Raji (cell line): ENCODE results near the gene MMP24.

Source experiments
- POLR2A ChIP-seq: IDR thresholded peaks from 2 replicates; pipeline ENCODE4 v1.6.1; 2011; ENCODE audit warnings: low read depth, low read length, control low read depth; ENCODE audit not compliant: insufficient read depth

Gene MMP24

DNA sequence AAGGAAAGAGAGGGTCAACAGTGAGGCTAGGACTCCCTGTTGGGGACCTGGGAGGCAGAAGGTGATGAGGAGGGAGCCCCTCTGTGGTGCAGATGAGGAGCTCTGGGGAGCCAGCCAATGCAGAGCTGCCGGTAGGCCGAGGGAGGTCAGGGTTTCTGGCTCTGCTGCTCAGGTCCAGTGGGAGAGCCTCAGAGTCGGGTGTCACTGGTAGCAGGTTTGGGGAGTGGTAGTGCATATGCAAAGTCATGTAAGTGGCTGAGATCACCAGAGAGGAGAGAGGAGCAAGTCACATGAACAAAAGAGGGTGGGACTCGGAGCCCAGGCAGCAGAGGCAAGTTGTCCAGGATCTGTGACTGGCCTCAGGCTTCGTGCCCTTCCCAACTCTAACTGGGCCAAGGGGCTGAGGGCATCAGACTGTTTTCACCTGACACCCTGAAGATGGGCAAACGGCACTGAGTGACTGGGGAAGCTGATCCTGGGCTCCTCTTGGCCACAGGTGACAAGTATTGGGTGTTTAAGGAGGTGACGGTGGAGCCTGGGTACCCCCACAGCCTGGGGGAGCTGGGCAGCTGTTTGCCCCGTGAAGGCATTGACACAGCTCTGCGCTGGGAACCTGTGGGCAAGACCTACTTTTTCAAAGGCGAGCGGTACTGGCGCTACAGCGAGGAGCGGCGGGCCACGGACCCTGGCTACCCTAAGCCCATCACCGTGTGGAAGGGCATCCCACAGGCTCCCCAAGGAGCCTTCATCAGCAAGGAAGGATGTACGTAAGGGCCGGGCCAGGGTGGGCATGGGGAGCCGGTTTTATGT, 44.8 kb downstream of the MMP24 start:
- no peak for TF ChIP-seq POLR2A

DNA sequence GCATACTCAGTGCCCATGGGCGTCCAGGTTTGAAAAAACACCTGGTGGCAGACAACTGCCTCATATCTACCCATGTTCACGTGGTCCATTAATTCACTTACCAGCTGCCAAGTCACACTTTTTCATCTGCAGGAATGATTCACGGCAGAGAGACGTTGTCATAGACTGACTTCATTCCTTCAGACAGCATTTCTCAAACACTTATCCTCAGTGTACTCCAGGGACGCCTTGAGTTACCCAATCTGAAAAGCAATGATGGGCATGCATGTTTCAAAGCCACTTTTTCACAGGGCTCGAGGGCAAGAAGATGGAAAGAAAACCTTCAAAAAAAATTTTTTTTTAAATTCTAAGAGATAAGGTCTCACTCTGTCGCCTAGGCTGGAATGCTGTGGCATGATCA, 45.4 kb downstream of the MMP24 start:
- no peak for TF ChIP-seq POLR2A

DNA sequence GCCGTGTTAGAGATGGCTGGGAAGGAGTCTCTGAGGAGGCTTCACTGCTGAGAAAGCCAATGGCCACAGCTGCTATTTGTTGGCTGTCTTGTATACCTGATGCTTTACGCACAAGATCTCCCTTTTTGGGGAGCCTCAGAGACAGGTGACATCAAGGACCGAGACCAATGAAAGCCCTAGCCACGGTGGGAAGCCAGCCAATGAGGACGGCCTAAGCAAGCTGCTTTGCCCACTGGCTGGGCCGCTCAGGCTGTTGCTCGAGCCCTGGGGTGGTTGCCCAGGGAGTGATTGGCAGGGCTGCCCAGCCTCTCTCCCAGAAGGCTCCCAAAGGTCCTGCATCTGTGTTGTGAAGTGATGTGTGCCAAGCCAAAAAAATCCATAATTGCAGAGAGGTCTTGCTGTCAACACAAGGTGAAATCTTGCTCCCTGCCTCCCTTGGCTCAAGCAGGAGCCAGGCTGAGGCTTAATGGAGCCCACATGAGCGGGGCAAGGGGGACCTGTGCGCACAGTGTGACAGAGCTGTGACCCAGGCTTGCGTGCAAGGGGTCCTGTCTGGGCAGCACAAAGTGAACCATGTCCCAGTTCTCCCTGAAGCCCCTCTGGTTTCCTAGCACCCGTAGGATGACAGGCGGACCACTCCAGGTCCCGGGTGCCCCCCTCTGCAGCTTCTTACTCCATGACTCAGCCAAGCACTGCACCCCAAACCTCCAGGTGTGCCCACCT, 47.1 kb downstream of the MMP24 start:
- TF ChIP-seq POLR2A: no peak

DNA sequence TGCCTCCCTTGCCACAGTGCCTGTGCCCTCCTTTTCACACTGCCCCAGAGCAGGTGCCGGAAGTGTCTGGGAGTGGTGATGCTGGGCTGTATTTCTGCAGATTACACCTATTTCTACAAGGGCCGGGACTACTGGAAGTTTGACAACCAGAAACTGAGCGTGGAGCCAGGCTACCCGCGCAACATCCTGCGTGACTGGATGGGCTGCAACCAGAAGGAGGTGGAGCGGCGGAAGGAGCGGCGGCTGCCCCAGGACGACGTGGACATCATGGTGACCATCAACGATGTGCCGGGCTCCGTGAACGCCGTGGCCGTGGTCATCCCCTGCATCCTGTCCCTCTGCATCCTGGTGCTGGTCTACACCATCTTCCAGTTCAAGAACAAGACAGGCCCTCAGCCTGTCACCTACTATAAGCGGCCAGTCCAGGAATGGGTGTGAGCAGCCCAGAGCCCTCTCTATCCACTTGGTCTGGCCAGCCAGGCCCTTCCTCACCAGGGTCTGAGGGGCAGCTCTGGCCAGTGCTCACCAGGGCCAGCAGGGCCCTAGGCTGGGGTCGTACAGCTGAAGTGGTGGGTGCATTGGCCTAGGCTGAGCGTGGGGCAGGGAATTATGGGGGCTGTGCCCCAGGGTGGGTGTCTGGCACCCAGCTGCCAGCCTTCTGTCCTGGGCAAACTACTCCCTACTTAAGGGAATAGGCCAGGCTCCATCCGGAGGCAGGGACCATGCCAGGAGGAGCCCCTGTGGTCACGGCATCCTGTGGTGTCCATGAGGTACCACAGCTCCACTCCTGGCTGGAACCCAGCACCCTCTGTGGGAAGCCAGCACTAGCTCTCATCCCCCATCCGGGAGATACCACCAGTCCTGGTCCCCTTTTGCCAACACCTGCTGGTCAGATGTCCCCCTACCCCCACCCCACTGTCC, 47.9 kb downstream of the MMP24 start:
- no peak for TF ChIP-seq POLR2A

DNA sequence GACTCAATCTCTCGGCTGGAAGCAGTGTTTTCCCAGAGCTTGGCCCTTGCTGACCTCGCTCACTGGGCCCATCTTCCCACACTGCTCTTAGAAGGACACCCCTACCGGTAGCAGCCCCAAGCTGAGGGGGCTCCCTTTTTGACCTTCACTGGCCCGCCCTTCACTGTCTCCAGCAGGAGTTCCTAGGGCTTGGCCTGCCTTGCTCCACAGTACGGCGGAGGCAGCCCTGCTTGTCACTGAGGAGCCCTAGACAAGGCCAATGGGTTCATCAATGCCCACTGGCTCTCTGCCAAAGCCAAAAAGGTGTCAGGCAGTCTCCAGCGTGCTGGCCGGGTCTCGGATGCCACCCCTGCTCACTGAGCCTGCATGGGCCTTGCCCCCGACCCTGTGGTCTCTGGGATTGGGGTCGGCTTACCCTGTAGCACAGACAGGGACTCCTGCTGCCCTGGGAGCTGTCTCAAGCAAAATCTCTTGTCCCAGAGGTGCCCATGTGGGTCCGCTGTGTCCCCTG, 49.3 kb downstream of the MMP24 start:
- TF ChIP-seq POLR2A: no peak

DNA sequence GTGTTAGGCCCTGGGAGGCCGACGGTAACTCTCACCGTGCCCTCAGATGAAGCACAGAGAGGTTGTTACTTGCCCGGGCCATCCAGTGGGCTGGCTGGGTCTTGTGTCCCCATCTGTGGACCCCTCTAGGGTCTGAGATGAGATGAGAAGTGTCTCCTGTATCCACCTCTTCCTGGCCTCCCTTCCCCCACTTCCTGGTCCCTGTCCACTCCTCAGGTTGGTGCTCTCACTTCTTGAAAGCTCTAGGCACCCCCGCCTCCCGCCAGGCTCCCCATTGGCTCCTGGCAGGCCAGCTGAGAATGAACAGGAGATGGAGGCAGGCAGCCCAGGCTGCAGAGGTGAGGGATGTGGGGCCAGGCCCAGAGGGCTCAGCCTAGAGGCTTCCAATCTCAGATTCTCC, 49.9 kb downstream of the MMP24 start:
- no peak for TF ChIP-seq POLR2A

DNA sequence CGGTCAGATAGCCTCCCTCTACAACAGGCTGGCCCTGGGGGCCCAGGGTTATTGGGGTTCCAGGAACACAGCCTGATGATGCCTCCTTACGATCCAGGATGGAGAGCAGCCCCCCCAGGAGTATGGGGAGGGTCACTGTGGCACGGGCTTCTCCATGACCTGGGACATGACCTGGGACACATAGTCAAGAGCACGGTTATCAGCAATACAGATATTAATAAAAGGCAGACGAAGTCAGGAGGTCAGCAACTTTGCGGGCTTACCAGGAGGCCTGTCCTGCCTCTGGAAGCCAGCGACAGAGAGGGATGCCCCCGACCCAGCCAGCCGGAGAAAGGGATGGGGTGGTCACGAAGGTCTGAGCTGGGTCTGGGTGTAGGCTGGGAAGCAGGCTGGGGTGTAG, 50.6 kb downstream of the MMP24 start:
- no peak for TF ChIP-seq POLR2A

DNA sequence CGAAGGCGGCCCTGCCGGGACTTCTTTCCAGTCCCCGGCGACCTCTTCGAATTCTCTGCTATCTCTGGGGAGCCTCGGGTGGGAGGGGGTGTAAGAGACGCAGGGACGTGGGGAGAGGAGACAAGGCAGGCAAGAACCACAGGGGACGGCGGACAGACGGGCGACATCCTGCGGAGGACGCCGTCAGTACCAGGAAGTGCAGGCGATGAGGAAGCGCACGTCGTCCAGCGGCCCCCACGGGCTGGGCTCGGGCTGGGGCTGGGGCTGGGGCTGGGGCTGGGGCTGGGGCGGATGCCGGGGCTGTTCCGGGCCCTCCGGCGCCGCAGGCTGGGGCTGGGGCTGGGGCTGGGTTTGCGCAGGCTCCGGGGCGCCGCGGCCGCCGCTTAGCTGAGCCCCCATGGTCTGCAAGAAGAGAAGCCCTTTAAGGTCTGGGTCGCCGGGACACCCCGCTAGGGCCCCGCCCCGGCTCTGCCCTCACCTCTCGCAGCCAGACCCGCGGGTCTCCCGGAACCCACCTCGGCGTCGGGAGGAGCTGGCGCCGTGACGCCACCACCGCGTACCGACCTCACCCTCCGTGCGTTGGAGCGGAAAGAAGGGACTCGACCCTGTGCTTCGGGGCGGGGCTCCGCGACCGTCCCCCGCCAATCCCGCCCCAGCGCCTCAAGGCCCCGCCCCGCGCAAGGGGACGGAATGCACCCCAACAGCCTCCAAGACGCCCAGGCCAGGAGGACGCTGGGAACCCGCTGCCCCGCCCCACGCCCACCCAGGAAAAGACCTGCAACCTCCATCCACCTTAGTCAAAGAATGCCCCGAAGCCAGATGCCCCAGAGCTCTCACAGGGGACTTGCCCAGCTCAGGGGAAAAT, 51.3 kb downstream of the MMP24 start, which contains the start of gene MMP24OS:
TSS of gene MMP24OS (minus strand) at position 592 of the 865 bp plus-strand sequence. CDS start at position 399, 193 bp downstream.
- TF ChIP-seq POLR2A: peak; percentile 87

DNA sequence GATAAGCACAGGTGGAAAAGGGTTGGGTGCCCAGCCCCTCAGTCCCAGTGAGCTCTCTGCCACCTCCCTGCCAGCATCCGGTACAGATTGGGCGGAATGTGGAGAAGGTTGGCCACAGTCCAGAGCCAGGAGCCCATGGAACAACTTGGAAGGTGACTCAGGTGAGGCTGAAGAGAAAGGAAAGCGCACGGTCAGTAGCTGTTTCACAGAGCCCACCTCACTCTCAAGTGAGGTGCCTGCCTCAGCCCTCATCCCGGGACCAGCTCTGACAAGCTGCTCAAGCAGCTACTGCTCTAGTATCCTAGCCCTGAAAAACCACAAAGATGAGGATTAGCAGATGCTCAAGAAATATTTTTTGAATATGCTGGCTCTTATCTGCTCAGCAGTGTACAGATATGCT, 52.5 kb downstream of the MMP24 start:
- TF ChIP-seq POLR2A: no peak

DNA sequence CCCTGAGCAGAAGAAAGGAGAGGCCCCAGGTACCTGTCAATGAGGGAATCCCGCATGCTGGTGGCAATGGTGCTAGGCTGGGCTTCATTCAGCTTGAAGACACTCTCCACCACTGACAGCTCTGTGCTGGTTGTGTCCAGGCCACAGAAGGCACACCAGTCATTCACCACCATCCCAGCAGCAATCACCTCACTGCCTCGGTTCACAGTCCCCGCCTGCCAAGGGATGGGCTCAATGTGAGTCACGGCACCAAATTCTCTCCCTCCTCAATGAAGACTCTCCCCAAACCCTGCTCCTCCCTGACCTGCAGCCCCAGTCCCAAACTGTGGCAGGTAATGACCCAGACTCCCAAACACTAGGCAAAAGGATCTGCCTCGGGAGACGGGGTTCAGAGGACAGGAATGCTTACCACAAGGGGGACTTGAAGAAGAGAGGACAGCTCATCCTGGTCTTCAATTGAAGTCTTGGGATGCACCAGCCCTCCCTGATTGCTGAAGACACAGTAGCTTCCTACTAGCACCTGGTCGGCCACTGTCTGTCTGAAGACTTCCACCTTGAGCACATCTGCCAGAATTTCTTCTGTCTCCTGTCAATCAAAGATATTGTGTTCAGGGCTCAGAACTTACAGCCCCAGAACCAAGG, 53.2 kb downstream of the MMP24 start:
- TF ChIP-seq POLR2A: no peak

DNA sequence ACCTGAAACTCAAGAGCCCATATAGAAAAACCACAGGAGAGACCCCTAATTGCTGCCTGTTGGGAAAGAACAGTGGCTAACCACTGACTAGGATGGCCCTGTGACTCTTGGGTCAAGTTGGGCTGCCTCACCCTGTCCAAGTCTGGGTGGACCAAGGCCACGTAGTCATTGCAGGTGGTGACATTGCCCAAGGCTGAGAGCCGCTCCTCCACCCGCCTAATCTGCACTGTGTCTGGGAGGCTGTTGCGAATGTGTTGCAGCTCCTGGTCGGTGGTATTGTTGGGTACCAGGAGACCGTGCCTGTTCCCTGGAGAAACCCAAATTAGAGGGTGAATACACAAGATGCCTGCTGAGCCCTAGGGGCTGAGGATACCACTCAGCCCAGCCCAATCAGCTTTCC, 54.0 kb downstream of the MMP24 start:
- TF ChIP-seq POLR2A: no peak

DNA sequence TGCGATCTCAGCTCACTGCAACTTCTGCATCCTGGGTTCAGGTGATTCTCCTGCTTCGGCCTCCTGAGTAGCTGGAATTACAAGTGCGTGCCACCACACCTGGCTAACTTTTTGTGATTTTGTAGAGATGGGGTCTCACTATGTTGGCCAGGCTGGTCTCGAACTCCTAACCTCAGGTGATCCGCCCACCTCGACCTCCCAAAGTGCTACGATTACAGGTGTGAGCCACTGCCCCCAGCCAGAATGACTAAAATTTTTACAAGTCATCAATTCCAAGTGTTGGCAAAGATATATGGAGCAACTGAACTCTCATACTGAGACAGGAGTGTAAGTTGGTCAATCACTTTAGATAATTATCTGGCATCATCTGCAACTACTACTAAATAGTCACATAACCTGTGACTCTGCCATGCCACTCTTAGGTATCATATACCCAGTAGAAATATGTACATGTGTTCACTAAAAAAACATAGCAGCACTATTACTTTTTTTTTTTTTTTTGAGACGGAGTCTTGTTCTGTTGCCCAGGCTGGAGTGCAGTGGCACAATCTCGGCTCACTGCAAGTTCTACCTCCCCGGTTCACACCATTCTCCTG, 55.1 kb downstream of the MMP24 start:
- TF ChIP-seq POLR2A: no peak
